ENCODE measurements around the gene PPT2. TPM values are rescaled to one million over a fixed set of nuclear protein-coding genes. Genes with fewer than 3 reads are reported as not detected.
"Not testable (repeated sequence)": the region's sequence is repeated elsewhere in the genome, so short reads cannot be mapped to it uniquely, and the experiment has no call there.

PPT2 gene
- total RNA-seq, 1 experiment from 2014 or later, result 46.3 TPM

DNA sequence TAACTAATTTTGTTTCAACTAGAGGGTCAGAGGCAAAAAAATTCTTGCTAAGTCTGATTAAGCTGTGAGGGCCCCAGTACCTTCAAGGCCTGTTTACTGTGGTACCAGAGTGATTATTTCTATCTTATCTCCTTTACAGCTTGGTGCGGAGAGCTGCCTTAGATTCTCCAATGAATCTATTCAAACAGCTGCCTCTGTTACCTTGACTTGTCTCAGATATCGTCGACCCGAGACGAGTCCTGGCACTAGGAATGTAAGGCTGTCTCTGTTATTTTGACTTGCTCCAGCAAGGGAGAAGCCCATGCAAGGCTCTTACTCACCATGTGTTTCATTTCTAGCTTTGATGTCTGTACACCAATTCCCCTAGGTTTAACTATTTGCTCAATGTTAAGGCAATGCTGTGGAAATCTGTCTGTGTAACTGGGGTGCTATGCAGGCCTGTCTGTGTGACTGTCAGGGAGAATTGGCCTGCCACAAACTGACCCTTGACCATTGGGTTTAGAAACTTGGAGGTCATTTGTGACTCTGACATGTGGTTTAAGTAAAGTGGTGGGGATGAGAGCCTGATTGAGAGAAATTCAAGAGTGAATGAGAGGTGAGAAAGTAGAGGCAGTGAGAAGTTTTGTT, 13.4 kb upstream of the PPT2 start:
- WGBS (ENCODE audit: extremely low coverage, insufficient read length, low lambda C conversion rate), result no CpG with 5 or more reads among the region's 5 CpGs
- no peak overlapping the region for H4K91ac ChIP-seq (ENCODE audit: insufficient read length, low read depth, low read length)
- no peak overlapping the region for H3K14ac ChIP-seq (ENCODE audit: insufficient read depth, low read length)
- H3K56ac ChIP-seq (ENCODE audit: insufficient read length, low read depth, low read length), result no peak overlapping the region
- no peak overlapping the region for H3K23ac ChIP-seq (ENCODE audit: insufficient read length, low read depth, low read length)
- no peaks in the 10 kb centered on the region for H3K79me2 ChIP-seq (ENCODE audit: insufficient read depth, low read length)
- H3K18ac ChIP-seq (ENCODE audit: insufficient read length, low read depth, low read length), result no peak overlapping the region
- H3K27me3 ChIP-seq (ENCODE audit: insufficient read depth, low read length), result no peaks in the 10 kb centered on the region
- TF ChIP-seq, protein P1, sequence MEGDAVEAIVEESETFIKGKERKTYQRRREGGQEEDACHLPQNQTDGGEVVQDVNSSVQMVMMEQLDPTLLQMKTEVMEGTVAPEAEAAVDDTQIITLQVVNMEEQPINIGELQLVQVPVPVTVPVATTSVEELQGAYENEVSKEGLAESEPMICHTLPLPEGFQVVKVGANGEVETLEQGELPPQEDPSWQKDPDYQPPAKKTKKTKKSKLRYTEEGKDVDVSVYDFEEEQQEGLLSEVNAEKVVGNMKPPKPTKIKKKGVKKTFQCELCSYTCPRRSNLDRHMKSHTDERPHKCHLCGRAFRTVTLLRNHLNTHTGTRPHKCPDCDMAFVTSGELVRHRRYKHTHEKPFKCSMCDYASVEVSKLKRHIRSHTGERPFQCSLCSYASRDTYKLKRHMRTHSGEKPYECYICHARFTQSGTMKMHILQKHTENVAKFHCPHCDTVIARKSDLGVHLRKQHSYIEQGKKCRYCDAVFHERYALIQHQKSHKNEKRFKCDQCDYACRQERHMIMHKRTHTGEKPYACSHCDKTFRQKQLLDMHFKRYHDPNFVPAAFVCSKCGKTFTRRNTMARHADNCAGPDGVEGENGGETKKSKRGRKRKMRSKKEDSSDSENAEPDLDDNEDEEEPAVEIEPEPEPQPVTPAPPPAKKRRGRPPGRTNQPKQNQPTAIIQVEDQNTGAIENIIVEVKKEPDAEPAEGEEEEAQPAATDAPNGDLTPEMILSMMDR (conservative IDR thresholded peaks at IDR 0.05), result no peak
- no peak overlapping the region for H4K8ac ChIP-seq (replicated peaks; ENCODE audit: insufficient read length, low read depth, low read length)
- Mint-ChIP-seq H3K9me3 (no peaks in the 10 kb centered on the region), H3K4me3 (no peak overlapping the region), H3K4me1 (no peaks in the 10 kb centered on the region), H3K36me3 (ENCODE audit: insufficient read depth in 1 of 3, low read depth in 3 of 3) (no peaks in the 10 kb centered on the region), H3K27me3 (ENCODE audit: low read depth) (peaks cover 5% of the 10 kb centered on the region), H3K27ac (no peak overlapping the region)
- H3T11ph ChIP-seq (ENCODE audit: low read length), result no peak overlapping the region
- H3K27ac ChIP-seq (ENCODE audit: insufficient read length, low read depth, low read length), result no peak overlapping the region
- H4K20me1 ChIP-seq (ENCODE audit: control insufficient read depth, insufficient read depth, insufficient read length), result no peaks in the 10 kb centered on the region
- H3K79me1 ChIP-seq (ENCODE audit: insufficient read depth, low read depth, low read length, poor library complexity, severe bottlenecking), result no peaks in the 10 kb centered on the region
- H2BK12ac ChIP-seq (ENCODE audit: insufficient read length, low read depth, low read length), result no peak overlapping the region
- H2BK15ac ChIP-seq (ENCODE audit: low read depth, low read length), result no peak overlapping the region
- no peaks in the 10 kb centered on the region for H3K9me3 ChIP-seq (ENCODE audit: control insufficient read depth, low read depth, low read length)
- H4K5ac ChIP-seq (ENCODE audit: insufficient read length, low read depth, low read length), result no peak overlapping the region
- H3K4ac ChIP-seq (ENCODE audit: low read depth, low read length), result no peak overlapping the region
- H2BK20ac ChIP-seq (ENCODE audit: low read depth, low read length, poor library complexity, severe bottlenecking), result no peak overlapping the region
- no peak overlapping the region for H3K4me2 ChIP-seq (ENCODE audit: insufficient read depth, insufficient read length, low read length)
- H3K9ac ChIP-seq (ENCODE audit: extremely low read depth, insufficient read length, low read length), result no peak overlapping the region
- H3K23me2 ChIP-seq (ENCODE audit: insufficient read length, low read depth, low read length, poor library complexity, severe bottlenecking), result no peaks in the 10 kb centered on the region
- H2BK120ac ChIP-seq (ENCODE audit: low read depth, low read length, poor library complexity, severe bottlenecking), result no peak overlapping the region
- H2BK5ac ChIP-seq (ENCODE audit: insufficient read length, low read length), result no peak overlapping the region
- DNase-seq, result no peak
- no peaks in the 10 kb centered on the region for H3K4me1 ChIP-seq (ENCODE audit: insufficient read depth, low read length)
- H2AFZ ChIP-seq (ENCODE audit: low read length), result no peak overlapping the region
- H2AK5ac ChIP-seq (ENCODE audit: insufficient read length, low read length), result no peak overlapping the region

DNA sequence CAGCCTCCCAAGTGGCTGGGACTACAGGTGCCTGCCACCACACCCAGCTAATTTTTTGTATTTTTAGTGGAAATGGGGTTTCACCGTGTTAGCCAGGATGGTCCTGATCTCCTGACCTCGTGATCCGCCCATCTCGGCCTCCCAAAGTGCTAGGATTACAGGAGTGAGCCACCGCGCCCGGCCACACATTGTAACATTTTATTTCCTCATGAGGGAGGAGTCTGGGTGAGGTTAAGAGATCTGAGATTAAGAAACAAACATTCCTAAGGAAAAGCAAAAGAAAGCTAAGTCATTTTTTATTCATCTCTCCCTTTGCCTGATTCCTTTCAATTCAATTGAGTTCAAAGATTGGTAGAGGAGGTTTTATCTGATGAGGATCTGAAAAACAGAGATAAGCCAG, 9.7 kb upstream of the PPT2 start:
- WGBS (ENCODE audit: extremely low coverage, insufficient read length, low lambda C conversion rate), result no CpG with 5 or more reads among the region's 7 CpGs
- H2AFZ ChIP-seq (ENCODE audit: low read length); H4K8ac ChIP-seq (replicated peaks; ENCODE audit: insufficient read length, low read depth, low read length); H3K79me1 ChIP-seq (ENCODE audit: insufficient read depth, low read depth, low read length, poor library complexity, severe bottlenecking); H3K9ac ChIP-seq (ENCODE audit: extremely low read depth, insufficient read length, low read length); H3K18ac ChIP-seq (ENCODE audit: insufficient read length, low read depth, low read length); H2BK15ac ChIP-seq (ENCODE audit: low read depth, low read length); H3K27ac ChIP-seq (ENCODE audit: insufficient read length, low read depth, low read length); H2BK5ac ChIP-seq (ENCODE audit: insufficient read length, low read length); DNase-seq; H3K9me3 ChIP-seq (ENCODE audit: control insufficient read depth, low read depth, low read length); H3K14ac ChIP-seq (ENCODE audit: insufficient read depth, low read length); H2BK120ac ChIP-seq (ENCODE audit: low read depth, low read length, poor library complexity, severe bottlenecking); H2BK20ac ChIP-seq (ENCODE audit: low read depth, low read length, poor library complexity, severe bottlenecking); H3K36me3 Mint-ChIP-seq (ENCODE audit: insufficient read depth in 1 of 3, low read depth in 3 of 3); H3T11ph ChIP-seq (ENCODE audit: low read length); H3K27ac Mint-ChIP-seq; H2BK12ac ChIP-seq (ENCODE audit: insufficient read length, low read depth, low read length); H3K56ac ChIP-seq (ENCODE audit: insufficient read length, low read depth, low read length); H3K27me3 ChIP-seq (ENCODE audit: insufficient read depth, low read length); H3K27me3 Mint-ChIP-seq (ENCODE audit: low read depth); H3K4me2 ChIP-seq (ENCODE audit: insufficient read depth, insufficient read length, low read length); H4K20me1 ChIP-seq (ENCODE audit: control insufficient read depth, insufficient read depth, insufficient read length); H4K5ac ChIP-seq (ENCODE audit: insufficient read length, low read depth, low read length); H3K4me1 ChIP-seq (ENCODE audit: insufficient read depth, low read length); H3K4ac ChIP-seq (ENCODE audit: low read depth, low read length); H3K79me2 ChIP-seq (ENCODE audit: insufficient read depth, low read length); H3K9me3 Mint-ChIP-seq; H2AK5ac ChIP-seq (ENCODE audit: insufficient read length, low read length); H4K91ac ChIP-seq (ENCODE audit: insufficient read length, low read depth, low read length); H3K4me3 Mint-ChIP-seq; H3K23ac ChIP-seq (ENCODE audit: insufficient read length, low read depth, low read length): not testable (repeated sequence)
- peaks cover 10% of the 10 kb centered on the region for H3K23me2 ChIP-seq (ENCODE audit: insufficient read length, low read depth, low read length, poor library complexity, severe bottlenecking)
- H3K4me1 Mint-ChIP-seq, result peaks cover 13 to 30% of the 10 kb centered on the region in 2 experiments
